Hindlimb muscle (tissue), 1 donor: ENCODE measurements around the gene OR2T1. TPM values are rescaled to one million over a fixed set of nuclear protein-coding genes. Genes with fewer than 3 reads are reported as not detected.
"Not testable (repeated sequence)": the region's sequence is repeated elsewhere in the genome, so short reads cannot be mapped to it uniquely, and the experiment has no call there.

Source experiments
- DNase-seq: peaks from one replicate; pipeline ENCODE4 v3.0.0-alpha.2; 2013
- polyA plus RNA-seq: library from polyadenylated mRNA; unstranded; fragments of 120-200 nt; gene quantifications from one replicate; pipeline ENCODE4 v1.2.1, GENCODE V29; 2013; ENCODE audit not compliant: insufficient read length

OR2T1 gene
- polyA plus RNA-seq, 1 donor: not detected

- DNase-seq: not testable (repeated sequence)
These were observed 33.5 kb downstream of the OR2T1 start for GRCh38 chr1:248436303-248436702.

GRCh38 chr1:248438668-248439067 lies 35.8 kb downstream of the OR2T1 start:
- DNase-seq: not testable (repeated sequence)

GRCh38 chr1:248439283-248439682 lies 36.4 kb downstream of the OR2T1 start:
- DNase-seq: not testable (repeated sequence)

GRCh38 chr1:248442500-248443277 lies 39.8 kb downstream of the OR2T1 start:
- DNase-seq: not testable (repeated sequence)

GRCh38 chr1:248444603-248445002 lies 41.8 kb downstream of the OR2T1 start:
- not testable (repeated sequence) for DNase-seq

- DNase-seq: not testable (repeated sequence)
These were observed 42.6 kb downstream of the OR2T1 start, which contains the start of gene OR2T2 for GRCh38 chr1:248445399-248445798. Gene OR2T2 (plus strand): TSS chr1:248445637. CDS start chr1:248452798, 7,161 bp downstream.

GRCh38 chr1:248448409-248449074 lies 45.7 kb downstream of the OR2T1 start:
- DNase-seq: not testable (repeated sequence)

GRCh38 chr1:248449821-248450465 lies 47.1 kb downstream of the OR2T1 start:
- not testable (repeated sequence) for DNase-seq

- not testable (repeated sequence) for DNase-seq
These were observed 47.8 kb downstream of the OR2T1 start for GRCh38 chr1:248450466-248451145.

GRCh38 chr1:248453619-248454018 lies 50.8 kb downstream of the OR2T1 start:
- not testable (repeated sequence) for DNase-seq

- not testable (repeated sequence) for DNase-seq
These were observed 52.2 kb downstream of the OR2T1 start for GRCh38 chr1:248455045-248455444.

- DNase-seq: not testable (repeated sequence)
These were observed 53.8 kb downstream of the OR2T1 start for GRCh38 chr1:248456635-248457034.

Other genes starting within 250 kb of the OR2T1 start
- gene OR2M2, start 228.2 kb upstream of the OR2T1 start, polyA plus RNA-seq: not detected
- gene OR2M3, start 205.8 kb upstream of the OR2T1 start, polyA plus RNA-seq: 0.03 TPM
- not detected for gene OR2M4, start 171.6 kb upstream of the OR2T1 start, polyA plus RNA-seq
- gene OR2T33, start 125.1 kb upstream of the OR2T1 start, polyA plus RNA-seq: not detected
- not detected for gene OR2T12, start 99.6 kb upstream of the OR2T1 start, polyA plus RNA-seq
- not detected for gene OR2M7, start 78.5 kb upstream of the OR2T1 start, polyA plus RNA-seq
- not detected for gene OR14C36, start 54.3 kb upstream of the OR2T1 start, polyA plus RNA-seq
- gene OR2T4, start 41.4 kb upstream of the OR2T1 start, polyA plus RNA-seq: not detected
- gene OR2T6, start 27.3 kb upstream of the OR2T1 start, polyA plus RNA-seq: not detected
- not detected for gene OR2T2, start 42.6 kb downstream of the OR2T1 start, polyA plus RNA-seq
- not detected for gene OR2T3, start 70.3 kb downstream of the OR2T1 start, polyA plus RNA-seq
- not detected for gene OR2T5, start 85.5 kb downstream of the OR2T1 start, polyA plus RNA-seq
- not detected for gene OR2G6, start 105.0 kb downstream of the OR2T1 start, polyA plus RNA-seq
- gene OR2T29, start 159.7 kb downstream of the OR2T1 start, polyA plus RNA-seq: not detected
- not detected for gene OR2T34, start 171.7 kb downstream of the OR2T1 start, polyA plus RNA-seq
- not detected for gene OR2T10, start 194.7 kb downstream of the OR2T1 start, polyA plus RNA-seq
- not detected for gene OR2T11, start 232.0 kb downstream of the OR2T1 start, polyA plus RNA-seq
- not detected for gene OR2T35, start 242.2 kb downstream of the OR2T1 start, polyA plus RNA-seq